ENCODE data around the gene CPM. TPM values are rescaled to one million over a fixed set of nuclear protein-coding genes. Genes with fewer than 3 reads are reported as not detected.

Gene CPM
- total and polyA plus RNA-seq, 3 experiments from 2014 or later: 0.26 to 1.9 (median 1.6) TPM

DNA sequence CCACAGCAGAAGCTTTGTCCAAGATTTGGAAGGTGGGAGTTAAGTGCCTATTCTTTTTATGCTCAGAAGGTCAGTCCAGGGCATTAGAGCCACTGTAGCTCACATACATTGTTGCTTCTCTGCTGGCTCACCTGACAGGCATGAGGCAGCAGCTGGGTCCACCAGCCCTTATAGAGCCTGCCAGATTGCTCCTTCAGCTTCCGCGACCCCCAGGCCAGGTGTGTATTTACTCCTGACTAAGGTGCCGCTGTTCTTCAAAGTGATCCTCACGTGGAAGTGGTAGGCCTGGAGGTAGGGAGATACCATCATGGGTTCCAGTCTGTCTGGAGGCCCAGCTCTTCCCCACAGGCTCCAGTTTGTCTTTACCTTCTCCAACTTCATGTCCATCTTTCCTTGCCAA, 17.5 kb upstream of the CPM start:
- H3K9me3 ChIP-seq (ENCODE audit: low read length): no peaks in the 10 kb centered on the region
- POLR2A ChIA-PET: no interaction called here
- Mint-ChIP-seq H3K27ac (no peak overlapping the region), H3K4me1 (no peaks in the 10 kb centered on the region), H3K27me3 (peaks cover 3 to 7% of the 10 kb centered on the region in 2 donors), H3K36me3 (no peaks in the 10 kb centered on the region), H3K4me3 (no peak overlapping the region), H3K9me3 (no peaks in the 10 kb centered on the region)
- H3K27me3 ChIP-seq (ENCODE audit: insufficient read depth, low read length, poor library complexity, severe bottlenecking): no peaks in the 10 kb centered on the region
- CTCF ChIA-PET: no interaction called here
- H3K4me3 ChIP-seq (ENCODE audit: low read length): no peak overlapping the region
- H3K36me3 ChIP-seq (ENCODE audit: insufficient read depth, low read length): no peaks in the 10 kb centered on the region
- H3K4me1 ChIP-seq (ENCODE audit: insufficient read depth, low read length): no peaks in the 10 kb centered on the region
- no peak overlapping the region for H3K27ac ChIP-seq (ENCODE audit: low read depth, low read length)
- DNase-seq: no peak

DNA sequence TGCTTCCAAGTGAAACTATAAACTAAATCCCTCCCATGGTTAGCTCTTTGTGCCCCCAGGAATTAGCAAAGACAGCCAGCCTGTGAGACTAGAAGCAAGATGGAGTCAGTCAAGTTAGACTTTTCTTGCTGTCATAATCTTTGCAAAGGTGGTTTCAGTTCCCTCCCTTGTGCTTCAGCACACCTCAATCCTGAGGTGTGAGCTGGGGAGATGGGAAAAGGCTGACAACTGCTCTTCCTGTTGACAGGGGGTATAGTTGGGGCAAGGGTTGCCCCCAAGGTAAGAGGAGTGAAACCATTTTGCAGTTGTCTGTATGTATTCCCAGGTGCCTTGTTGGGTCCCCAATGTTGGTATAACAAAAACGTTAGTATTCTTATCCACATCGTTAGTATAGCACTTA, 12.3 kb upstream of the CPM start:
- no peak for DNase-seq
- H3K27ac Mint-ChIP-seq: no peak overlapping the region
- Histone ChIP-seq H3K4me1 (ENCODE audit: insufficient read depth, low read length) (no peaks in the 10 kb centered on the region), H3K36me3 (ENCODE audit: insufficient read depth, low read length) (no peaks in the 10 kb centered on the region), H3K4me3 (ENCODE audit: low read length) (no peak overlapping the region), H3K27me3 (ENCODE audit: insufficient read depth, low read length, poor library complexity, severe bottlenecking) (no peaks in the 10 kb centered on the region), H3K27ac (ENCODE audit: low read depth, low read length) (no peak overlapping the region), H3K9me3 (ENCODE audit: low read length) (no peaks in the 10 kb centered on the region)
- H3K4me3 Mint-ChIP-seq: no peak overlapping the region
- ChIA-PET CTCF (no interaction called here), POLR2A (no interaction called here)
- peaks cover 4 to 26% of the 10 kb centered on the region in 2 donors for H3K27me3 Mint-ChIP-seq
- H3K36me3 Mint-ChIP-seq: no peaks in the 10 kb centered on the region
- H3K9me3 Mint-ChIP-seq: no peaks in the 10 kb centered on the region
- no peaks in the 10 kb centered on the region for H3K4me1 Mint-ChIP-seq

- H3K27ac Mint-ChIP-seq: no peak overlapping the region
- H3K9me3 ChIP-seq (ENCODE audit: low read length): no peaks in the 10 kb centered on the region
- no peaks in the 10 kb centered on the region for H3K36me3 Mint-ChIP-seq
- no peaks in the 10 kb centered on the region for H3K36me3 ChIP-seq (ENCODE audit: insufficient read depth, low read length)
- no peak overlapping the region for H3K4me3 ChIP-seq (ENCODE audit: low read length)
- no peak overlapping the region for H3K4me3 Mint-ChIP-seq
- CTCF ChIA-PET: no interaction called here
- DNase-seq: no peak
- H3K4me1 Mint-ChIP-seq: no peaks in the 10 kb centered on the region
- H3K27me3 ChIP-seq (ENCODE audit: insufficient read depth, low read length, poor library complexity, severe bottlenecking): no peaks in the 10 kb centered on the region
- peaks cover 4 to 26% of the 10 kb centered on the region in 2 donors for H3K27me3 Mint-ChIP-seq
- H3K9me3 Mint-ChIP-seq: no peaks in the 10 kb centered on the region
- POLR2A ChIA-PET: no interaction called here
- H3K4me1 ChIP-seq (ENCODE audit: insufficient read depth, low read length): no peaks in the 10 kb centered on the region
- H3K27ac ChIP-seq (ENCODE audit: low read depth, low read length): no peak overlapping the region
Observed at GRCh38 chr12:68944296-68945076, 11.5 kb upstream of the CPM start.

GRCh38 chr12:68943848-68944247, 10.9 kb upstream of the CPM start:
- Mint-ChIP-seq H3K9me3 (no peaks in the 10 kb centered on the region), H3K36me3 (no peaks in the 10 kb centered on the region), H3K4me3 (no peak overlapping the region), H3K4me1 (no peaks in the 10 kb centered on the region), H3K27me3 (peaks cover 4 to 26% of the 10 kb centered on the region in 2 donors), H3K27ac (no peak overlapping the region)
- Histone ChIP-seq H3K4me3 (ENCODE audit: low read length) (no peak overlapping the region), H3K9me3 (ENCODE audit: low read length) (no peaks in the 10 kb centered on the region), H3K27ac (ENCODE audit: low read depth, low read length) (no peak overlapping the region), H3K4me1 (ENCODE audit: insufficient read depth, low read length) (no peaks in the 10 kb centered on the region), H3K36me3 (ENCODE audit: insufficient read depth, low read length) (no peaks in the 10 kb centered on the region), H3K27me3 (ENCODE audit: insufficient read depth, low read length, poor library complexity, severe bottlenecking) (no peaks in the 10 kb centered on the region)
- CTCF ChIA-PET: no interaction called here
- DNase-seq: no peak
- POLR2A ChIA-PET: no interaction called here

GRCh38 chr12:68940731-68941130, 7.8 kb upstream of the CPM start:
- Mint-ChIP-seq H3K4me1 (no peaks in the 10 kb centered on the region), H3K9me3 (no peaks in the 10 kb centered on the region), H3K36me3 (no peaks in the 10 kb centered on the region), H3K27ac (no peak overlapping the region), H3K27me3 (peaks cover 5 to 22% of the 10 kb centered on the region in 2 donors), H3K4me3 (no peak overlapping the region)
- ChIA-PET CTCF (no interaction called here), POLR2A (no interaction called here)
- H3K36me3 ChIP-seq (ENCODE audit: insufficient read depth, low read length): no peaks in the 10 kb centered on the region
- no peaks in the 10 kb centered on the region for H3K27me3 ChIP-seq (ENCODE audit: insufficient read depth, low read length, poor library complexity, severe bottlenecking)
- DNase-seq: no peak
- no peak overlapping the region for H3K4me3 ChIP-seq (ENCODE audit: low read length)
- H3K4me1 ChIP-seq (ENCODE audit: insufficient read depth, low read length): no peaks in the 10 kb centered on the region
- no peaks in the 10 kb centered on the region for H3K9me3 ChIP-seq (ENCODE audit: low read length)
- H3K27ac ChIP-seq (ENCODE audit: low read depth, low read length): no peak overlapping the region

DNA sequence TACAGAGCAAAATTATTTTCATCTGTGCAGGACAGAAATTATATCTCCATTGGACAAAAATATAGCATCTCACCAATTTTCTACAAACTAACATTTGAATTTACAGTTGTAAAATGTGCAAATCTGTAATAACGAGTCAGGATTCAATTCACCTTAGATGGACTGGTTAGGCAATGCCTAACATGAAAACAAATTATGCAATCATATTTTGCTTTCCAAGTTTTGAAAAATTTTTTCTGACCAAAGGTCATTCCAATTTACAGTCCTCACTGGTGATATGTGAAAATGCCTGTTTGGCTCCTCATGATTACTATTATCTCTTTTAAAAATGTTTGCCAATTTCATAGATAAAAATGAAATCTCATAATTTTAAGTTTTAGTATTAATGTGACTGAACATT, 6.5 kb upstream of the CPM start:
- Histone ChIP-seq H3K9me3 (ENCODE audit: low read length) (no peaks in the 10 kb centered on the region), H3K36me3 (ENCODE audit: insufficient read depth, low read length) (no peaks in the 10 kb centered on the region), H3K27ac (ENCODE audit: low read depth, low read length) (no peak overlapping the region), H3K4me3 (ENCODE audit: low read length) (no peak overlapping the region), H3K27me3 (ENCODE audit: insufficient read depth, low read length, poor library complexity, severe bottlenecking) (no peaks in the 10 kb centered on the region), H3K4me1 (ENCODE audit: insufficient read depth, low read length) (no peaks in the 10 kb centered on the region)
- Mint-ChIP-seq H3K4me1 (no peaks in the 10 kb centered on the region), H3K27ac (no peak overlapping the region), H3K4me3 (no peak overlapping the region), H3K36me3 (no peaks in the 10 kb centered on the region), H3K27me3 (peaks cover 14 to 23% of the 10 kb centered on the region in 2 donors), H3K9me3 (no peaks in the 10 kb centered on the region)
- DNase-seq: no peak
- ChIA-PET POLR2A (no interaction called here), CTCF (no interaction called here)

DNA sequence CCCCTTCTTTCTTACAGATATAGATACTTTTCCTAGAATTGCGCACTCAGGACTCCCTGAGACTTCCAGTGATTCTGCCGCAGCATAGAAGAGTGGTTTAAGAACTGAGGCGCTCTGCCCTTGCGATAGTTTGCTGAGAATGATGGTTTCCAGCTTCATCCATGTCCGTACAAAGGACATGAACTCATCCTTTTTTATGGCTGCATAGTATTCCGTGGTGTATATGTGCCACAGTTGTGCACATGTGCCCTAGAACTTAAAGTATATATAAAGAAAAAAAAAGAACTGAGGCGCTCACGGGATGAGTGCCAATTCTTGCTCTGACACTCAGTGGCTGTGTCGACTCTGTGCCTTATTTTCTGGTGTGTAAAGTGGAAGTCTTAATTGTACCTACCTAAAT, 1.4 kb upstream of the CPM start:
- ChIA-PET POLR2A (no interaction called here), CTCF (no interaction called here)
- no peaks in the 10 kb centered on the region for H3K36me3 ChIP-seq (ENCODE audit: insufficient read depth, low read length)
- no peaks in the 10 kb centered on the region for H3K9me3 ChIP-seq (ENCODE audit: low read length)
- Mint-ChIP-seq H3K4me3 (peak overlapping the region in 4 of 7 donors; percentile 12 to 74 (median 42)), H3K27ac (no peak overlapping the region), H3K27me3 (peaks cover 26 to 43% of the 10 kb centered on the region in 2 donors), H3K4me1 (peaks cover 6 to 14% (median 9%) of the 10 kb centered on the region in 3 donors), H3K36me3 (no peaks in the 10 kb centered on the region), H3K9me3 (no peaks in the 10 kb centered on the region)
- no peak for DNase-seq
- H3K27ac ChIP-seq (ENCODE audit: low read depth, low read length): no peak overlapping the region
- no peak overlapping the region for H3K4me3 ChIP-seq (ENCODE audit: low read length)
- H3K4me1 ChIP-seq (ENCODE audit: insufficient read depth, low read length): peaks cover 7% of the 10 kb centered on the region
- peaks cover 11% of the 10 kb centered on the region for H3K27me3 ChIP-seq (ENCODE audit: insufficient read depth, low read length, poor library complexity, severe bottlenecking)

- Mint-ChIP-seq H3K27me3 (peaks cover 29 to 51% of the 10 kb centered on the region in 2 donors), H3K9me3 (peaks cover 0 to 5% (median 0%) of the 10 kb centered on the region in 5 donors), H3K27ac (peak overlapping the region in 1 of 8 donors; percentile 70), H3K4me3 (peak overlapping the region; percentile 83 to 93 (median 87)), H3K4me1 (peaks cover 6 to 14% (median 9%) of the 10 kb centered on the region in 3 donors), H3K36me3 (no peaks in the 10 kb centered on the region)
- DNase-seq: no peak
- Histone ChIP-seq H3K9me3 (ENCODE audit: low read length) (no peaks in the 10 kb centered on the region), H3K4me3 (ENCODE audit: low read length) (peak overlapping the region; percentile 57), H3K4me1 (ENCODE audit: insufficient read depth, low read length) (peaks cover 7% of the 10 kb centered on the region), H3K27me3 (ENCODE audit: insufficient read depth, low read length, poor library complexity, severe bottlenecking) (peaks cover 11% of the 10 kb centered on the region), H3K36me3 (ENCODE audit: insufficient read depth, low read length) (no peaks in the 10 kb centered on the region), H3K27ac (ENCODE audit: low read depth, low read length) (no peak overlapping the region)
- CTCF ChIA-PET: interaction anchor here (0.8 kb wide), 1 partner anchor 19 kb away, joined by 3 read pairs; no protein-coding TSS in a partner anchor
- POLR2A ChIA-PET: interaction anchor here (0.6 kb wide), 1 partner anchor 152 kb away, joined by 9 read pairs; no protein-coding TSS in a partner anchor
Observed at GRCh38 chr12:68932128-68932960, 627 bp downstream of the CPM start.
